GM18526 (cell line): ENCODE results near the gene PTCH1.

Experiments
- POLR2A ChIP-seq: IDR thresholded peaks from 3 replicates; pipeline ENCODE4 v1.6.1; 2011; ENCODE audit not compliant: insufficient read length; ENCODE audit errors: extremely low read depth

PTCH1 gene

GRCh38 chr9:95507464-95508241, 9.1 kb downstream of the PTCH1 start:
- no peak for TF ChIP-seq POLR2A

- peak; percentile 7 for TF ChIP-seq POLR2A
These were observed 9.9 kb downstream of the PTCH1 start for GRCh38 chr9:95506678-95507463.

- TF ChIP-seq POLR2A = no peak
These were observed 10.4 kb downstream of the PTCH1 start for GRCh38 chr9:95506428-95506677.

GRCh38 chr9:95505717-95506427, 10.9 kb downstream of the PTCH1 start:
- TF ChIP-seq POLR2A = peak; percentile 52

GRCh38 chr9:95505072-95505716, 11.6 kb downstream of the PTCH1 start:
- TF ChIP-seq POLR2A = no peak

GRCh38 chr9:95504053-95504963, 12.5 kb downstream of the PTCH1 start:
- TF ChIP-seq POLR2A = no peak

GRCh38 chr9:95503369-95503768, 13.4 kb downstream of the PTCH1 start:
- TF ChIP-seq POLR2A = no peak

GRCh38 chr9:95502248-95502647, 14.5 kb downstream of the PTCH1 start:
- TF ChIP-seq POLR2A = no peak

GRCh38 chr9:95499847-95500246, 16.9 kb downstream of the PTCH1 start:
- no peak for TF ChIP-seq POLR2A

GRCh38 chr9:95499046-95499676, 17.6 kb downstream of the PTCH1 start:
- TF ChIP-seq POLR2A = no peak

- no peak for TF ChIP-seq POLR2A
These were observed 18.1 kb downstream of the PTCH1 start for GRCh38 chr9:95498641-95499040.

- TF ChIP-seq POLR2A = no peak
These were observed 19.0 kb downstream of the PTCH1 start for GRCh38 chr9:95497772-95498171.

- TF ChIP-seq POLR2A = no peak
These were observed 20.1 kb downstream of the PTCH1 start for GRCh38 chr9:95496687-95497086.

- TF ChIP-seq POLR2A = no peak
These were observed 20.8 kb downstream of the PTCH1 start for GRCh38 chr9:95495961-95496360.
